K562 (cell line): ENCODE data around the gene IKBKG. TPM values are rescaled to one million over a fixed set of nuclear protein-coding genes. Genes with fewer than 3 reads are reported as not detected.

Experiments
- CREB1 ChIP-seq, 2 experiments: sonication (generic) in 1 of 2; formaldehyde crosslinking in 1 of 2; IDR thresholded peaks; 2 replicates each; pipeline versions ENCODE4 v1.6.1 to v1.8.0; 2012 to 2022; ENCODE audit warnings: inconsistent platforms in 1 of 2, mild to moderate bottlenecking in 1 of 2, missing genetic modification reagents in 1 of 2, moderate library complexity in 1 of 2
- CTCF ChIP-seq, 3 experiments: IDR thresholded peaks in 2 of 3; conservative IDR thresholded peaks in 1 of 3; 2 replicates each; pipeline ENCODE4 v1.5.1; 2011 to 2012; ENCODE audit warnings: low read length in 3 of 3, mild to moderate bottlenecking in 3 of 3, control low read depth in 2 of 3, improper control_type of control experiment in 1 of 3, inconsistent platforms in 1 of 3, low read depth in 1 of 3, mixed read lengths in 1 of 3, moderate library complexity in 1 of 3; ENCODE audit not compliant: insufficient read depth in 2 of 3
- CTCFL ChIP-seq: IDR thresholded peaks from 2 replicates; pipeline ENCODE4 v1.6.1; 2011; ENCODE audit warnings: borderline replicate concordance, low read depth, mild to moderate bottlenecking, moderate library complexity, low read length; ENCODE audit not compliant: insufficient read depth, poor library complexity, severe bottlenecking
- DACH1 ChIP-seq: fragments of 450-650 bp; IDR thresholded peaks from 2 replicates; pipeline ENCODE4 v1.6.1; 2018; ENCODE audit not compliant: partially characterized antibody
- DDX20 ChIP-seq: fragments of 450-650 bp; IDR thresholded peaks from 2 replicates; pipeline ENCODE4 v1.6.1; 2016; ENCODE audit warnings: missing genetic modification characterization, low read depth, mild to moderate bottlenecking, missing compliant biosample characterization, moderate library complexity
- ELF1 ChIP-seq: fragments of 200-800 bp; sonication (Bioruptor generic); IDR thresholded peaks from 2 replicates; pipeline ENCODE4 v1.6.1; 2016; ENCODE audit warnings: missing genetic modification characterization, missing compliant biosample characterization
- EP400 ChIP-seq: fragments of 450-650 bp; IDR thresholded peaks from 2 replicates; pipeline ENCODE4 v1.6.1; 2017; ENCODE audit warnings: antibody characterized with exemption, mild to moderate bottlenecking, moderate library complexity
- GTF2F1 ChIP-seq: IDR thresholded peaks from 2 replicates; pipeline ENCODE4 v1.6.1; 2011; ENCODE audit warnings: low read depth, low read length, improper control_type of control experiment
- HLTF ChIP-seq: fragments of 450-650 bp; IDR thresholded peaks from 2 replicates; pipeline ENCODE4 v1.6.1; 2016
- KDM5B ChIP-seq: fragments of 200-600 bp; sonication (generic); IDR thresholded peaks from 2 replicates; pipeline ENCODE4 v1.6.1; 2012; ENCODE audit warnings: low read depth, mild to moderate bottlenecking, moderate library complexity, low read length, control low read depth, inconsistent platforms; ENCODE audit not compliant: insufficient replicate concordance
- L3MBTL2 ChIP-seq: fragments of 450-650 bp; IDR thresholded peaks from 2 replicates; pipeline ENCODE4 v1.6.1; 2016; ENCODE audit warnings: mild to moderate bottlenecking, moderate library complexity
- ZNF124 ChIP-seq: sonication (generic); formaldehyde crosslinking; IDR thresholded peaks from 2 replicates; pipeline ENCODE4 v1.8.1; 2022; ENCODE audit warnings: missing genetic modification reagents
- ZNF239 ChIP-seq: fragments of 250-450 bp; sonication (Bioruptor Pico); IDR thresholded peaks from 2 replicates; pipeline ENCODE4 v1.4.0; 2020; ENCODE audit warnings: mild to moderate bottlenecking
- polyA plus RNA-seq, 8 experiments: library from polyadenylated mRNA; depleted of rRNA in 4 of 8; stranded (reverse) in 5 of 8; unstranded in 3 of 8; fragments of >200 nt; fragmentation: Nextera tagmentation in 2 of 8; fragmentation: Illumina TruSeq in 1 of 8; extraction: Ambion mirVana in 2 of 8; extraction: Trizol in 1 of 8; gene quantifications; 2 replicates each; pipeline versions ENCODE4 v1.2.1 to v1.2.3, GENCODE V29; 2011 to 2014; ENCODE audit warnings: inconsistent platforms in 1 of 8, missing spikeins in 1 of 8
- total RNA-seq, 7 experiments: library from RNA; depleted of rRNA in 6 of 7; stranded (reverse); fragments of >200 nt in 6 of 7; fragmentation: Illumina TruSeq in 2 of 7; extraction: Trizol in 2 of 7; gene quantifications; 2 replicates each; pipeline versions ENCODE4 v1.2.1 to v1.2.3, GENCODE V29; 2011 to 2021; ENCODE audit warnings: low replicate concordance in 1 of 7

The IKBKG gene
- total and polyA plus RNA-seq, 9 of the 15 experiments (the other 6 are each of a cell fraction or from before 2014, with no cell fraction given), result 0.68 to 60.0 (median 21.9) TPM

DNA sequence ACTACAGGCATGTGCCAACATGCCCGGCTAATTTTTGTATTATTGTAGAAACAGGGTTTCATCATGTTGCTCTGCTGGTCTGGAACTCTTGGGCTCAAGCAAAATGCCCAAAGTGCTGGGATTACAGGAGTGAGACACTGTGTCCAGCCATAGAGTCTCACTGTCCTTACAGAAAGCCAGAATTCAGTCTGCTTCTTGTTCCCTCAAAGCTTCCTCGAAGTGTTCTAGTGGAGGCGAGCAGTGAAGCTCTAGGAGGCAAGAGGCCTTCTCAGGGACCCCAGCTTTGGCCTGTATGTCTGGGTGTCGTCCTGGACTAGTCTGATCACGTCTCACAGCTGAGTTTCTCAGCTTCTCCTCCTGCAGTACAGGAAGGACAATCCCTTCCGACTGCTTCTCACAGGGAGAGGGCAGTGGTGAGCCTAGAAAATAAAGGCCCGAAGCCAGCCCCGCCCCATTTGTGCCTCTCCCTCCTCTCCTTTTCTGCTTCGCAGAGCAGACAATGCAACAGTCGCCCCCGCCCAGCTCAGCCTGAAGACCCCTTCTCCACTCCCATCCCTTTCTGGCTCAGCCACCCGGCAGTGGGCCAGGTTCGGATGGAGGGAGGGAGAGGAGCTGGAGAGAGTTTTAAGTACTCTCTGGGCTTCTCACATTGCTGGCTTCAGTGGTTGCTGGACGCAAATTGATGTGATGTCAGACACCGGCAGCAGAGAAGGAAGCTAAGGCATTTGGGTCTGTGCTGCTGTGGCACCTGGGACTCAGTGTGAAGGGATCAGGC is 20.3 kb upstream of the IKBKG start (continued):
- TF ChIP-seq CTCFL (no peak), CTCF (IDR thresholded peaks at IDR 0.05 in 2 of 3, conservative IDR thresholded peaks at IDR 0.05 in 1 of 3; ENCODE audit: insufficient read depth in 2 of 3, low read depth in 1 of 3, low read length in 3 of 3) (peak; percentile 71 to 76 (median 76)), L3MBTL2 (peak; percentile 64), ZNF239 (CRISPR knock-in tag) (no peak), GTF2F1 (no peak), DACH1 (peak; percentile 13), KDM5B (peak; percentile 29), ELF1 (tag) (peak; percentile 42; the same call in 1 of the 2 replicates), ZNF124 (CRISPR knock-in tag) (no peak), CREB1 (IDR thresholded peaks at IDR 0.05) (no peak), CREB1 (CRISPR knock-in tag; IDR thresholded peaks at IDR 0.05) (peak; percentile 42; the same call in 1 of the 2 replicates), EP400 (0 out of 2 replicates have a peak, but pooled peaks have one; percentile 31), DDX20 (tag) (no peak), HLTF (no peak)
